Natural killer cell (primary cell): ENCODE results near the gene REG4. TPM values are rescaled to one million over a fixed set of nuclear protein-coding genes. Genes with fewer than 3 reads are reported as not detected.

ENCODE experiments used
- ATAC-seq, 3 donors: fragments of 150-1000 bp in 2 of 3; fragments of 200-7000 bp in 1 of 3; cut with Tn5 transposase; 1 replicate in 1 of 3; 2 replicates in 2 of 3; pipeline ENCODE4 v1.10.0; 2021; ENCODE audit warnings: mild to moderate bottlenecking in 2 of 3, moderate library complexity in 2 of 3
- DNase-seq, 2 donors: peaks; one replicate each; pipeline versions ENCODE4 v3.0.0 to v3.0.0-alpha.2; 2013 to 2021; ENCODE audit warnings: mixed read lengths in 1 of 2
- H3K27ac ChIP-seq: one replicate; pipeline ENCODE4 v1.5.1; 2013; ENCODE audit warnings: mild to moderate bottlenecking, low read length
- H3K27me3 ChIP-seq: one replicate; pipeline ENCODE4 v1.6.1; 2013; ENCODE audit warnings: low read length; ENCODE audit not compliant: control insufficient read depth, insufficient read depth
- H3K36me3 ChIP-seq: one replicate; pipeline ENCODE4 v1.6.1; 2013; ENCODE audit warnings: low read length; ENCODE audit not compliant: control insufficient read depth, insufficient read depth
- H3K4me1 ChIP-seq: one replicate; pipeline ENCODE4 v1.6.1; 2013; ENCODE audit warnings: low read length; ENCODE audit not compliant: control insufficient read depth, insufficient read depth
- H3K4me3 ChIP-seq: one replicate; pipeline ENCODE4 v1.5.1; 2013; ENCODE audit warnings: low read length
- H3K9me3 ChIP-seq: one replicate; pipeline ENCODE4 v1.6.1; 2013; ENCODE audit warnings: low read length; ENCODE audit not compliant: control insufficient read depth, insufficient read depth
- H3K27ac Mint-ChIP-seq, 2 donors: one replicate each; pipeline ENCODE4 v1.8.0; 2022; ENCODE audit warnings: mild to moderate bottlenecking in 2 of 2, mixed read lengths in 2 of 2, moderate library complexity in 1 of 2
- H3K27me3 Mint-ChIP-seq, 2 donors: one replicate each; pipeline ENCODE4 v1.8.0; 2022; ENCODE audit warnings: low read depth in 2 of 2, mixed read lengths in 2 of 2
- H3K36me3 Mint-ChIP-seq: one replicate; pipeline ENCODE4 v1.8.0; 2022; ENCODE audit warnings: mixed read lengths
- H3K4me1 Mint-ChIP-seq, 2 donors: one replicate each; pipeline ENCODE4 v1.8.0; 2022; ENCODE audit warnings: mixed read lengths in 2 of 2
- H3K4me3 Mint-ChIP-seq: one replicate; pipeline ENCODE4 v1.8.0; 2022; ENCODE audit warnings: mild to moderate bottlenecking, moderate library complexity, mixed read lengths
- H3K9me3 Mint-ChIP-seq, 2 donors: one replicate each; pipeline ENCODE4 v1.8.0; 2022; ENCODE audit warnings: mixed read lengths in 2 of 2
- CTCF ChIP-seq: fragments of 200-600 bp; IDR thresholded peaks from one replicate; pipeline ENCODE4 v1.8.0; 2022; ENCODE audit warnings: antibody characterized with exemption
- WGBS: methylation state at CpG from one replicate; pipeline ENCODE4 v1.1.7; 2013; ENCODE audit warnings: missing lambda C conversion rate; ENCODE audit not compliant: insufficient coverage; 5-methylcytosine and 5-hydroxymethylcytosine counted together
- intact Hi-C: fragments of 100-400 bp; cut with micrococcal nuclease; formaldehyde crosslinking; loops from one replicate; pipeline ENCODE4 v1.14.2; 2022
- total RNA-seq, 4 donors: library from RNA; stranded (reverse); fragments of 120-200 nt in 1 of 4; gene quantifications; one replicate each; pipeline versions ENCODE4 v1.2.3 to v1.2.4, GENCODE V29; 2013 to 2022

REG4 gene
- total RNA-seq, 3 donors from 2014 or later (not counting 1 experiment from before 2014, with no cell fraction given): not detected

- Histone ChIP-seq H3K4me1 (no peaks in the 10 kb centered on the region), H3K4me3 (no peak overlapping the region), H3K27me3 (no peaks in the 10 kb centered on the region), H3K36me3 (no peaks in the 10 kb centered on the region), H3K27ac (no peak overlapping the region), H3K9me3 (no peaks in the 10 kb centered on the region)
- Mint-ChIP-seq H3K27me3 (no peaks in the 10 kb centered on the region), H3K36me3 (no peaks in the 10 kb centered on the region), H3K4me1 (no peaks in the 10 kb centered on the region), H3K4me3 (no peak overlapping the region), H3K27ac (no peak overlapping the region), H3K9me3 (no peaks in the 10 kb centered on the region)
- 94% methylated on average over 7 of the region's 7 CpGs for WGBS
- no peak for TF ChIP-seq CTCF
- DNase-seq (no peak), ATAC-seq (no peak)
- intact Hi-C loops: no loop called here
These were observed 13.7 kb downstream of the REG4 start for GRCh38 chr1:119797606-119798005.

- H3K27me3 ChIP-seq: no peaks in the 10 kb centered on the region
- H3K4me3 Mint-ChIP-seq: no peak overlapping the region
- H3K9me3 ChIP-seq: no peaks in the 10 kb centered on the region
- ATAC-seq (no peak), DNase-seq (no peak)
- H3K36me3 ChIP-seq: no peaks in the 10 kb centered on the region
- H3K4me3 ChIP-seq: no peak overlapping the region
- no peak overlapping the region for H3K27ac ChIP-seq
- H3K4me1 ChIP-seq: no peaks in the 10 kb centered on the region
- no peak overlapping the region for H3K27ac Mint-ChIP-seq
- H3K36me3 Mint-ChIP-seq: no peaks in the 10 kb centered on the region
- TF ChIP-seq CTCF: no peak
- intact Hi-C loops: no loop called here
- H3K9me3 Mint-ChIP-seq: no peaks in the 10 kb centered on the region
- no peaks in the 10 kb centered on the region for H3K27me3 Mint-ChIP-seq
- H3K4me1 Mint-ChIP-seq: no peaks in the 10 kb centered on the region
- WGBS: 64% methylated on average over 1 of the region's 1 CpG
These were observed 14.1 kb downstream of the REG4 start for GRCh38 chr1:119797162-119797561.

- Histone ChIP-seq H3K4me1 (no peaks in the 10 kb centered on the region), H3K27me3 (no peaks in the 10 kb centered on the region), H3K4me3 (no peak overlapping the region), H3K27ac (no peak overlapping the region), H3K9me3 (no peaks in the 10 kb centered on the region), H3K36me3 (no peaks in the 10 kb centered on the region)
- no peak for DNase-seq
- no peaks in the 10 kb centered on the region for H3K36me3 Mint-ChIP-seq
- H3K27ac Mint-ChIP-seq: no peak overlapping the region
- no peaks in the 10 kb centered on the region for H3K9me3 Mint-ChIP-seq
- no peak for TF ChIP-seq CTCF
- H3K27me3 Mint-ChIP-seq: peaks cover 0 to 14% of the 10 kb centered on the region in 2 donors
- 94% methylated on average over 8 of the region's 9 CpGs for WGBS
- H3K4me1 Mint-ChIP-seq: no peaks in the 10 kb centered on the region
- no peak overlapping the region for H3K4me3 Mint-ChIP-seq
- intact Hi-C loops: no loop called here
- no peak for ATAC-seq
These were observed 15.7 kb downstream of the REG4 start for GRCh38 chr1:119795261-119796200.
